BJ (cell line): ENCODE data around the gene MRNIP. TPM values are rescaled to one million over a fixed set of nuclear protein-coding genes. Genes with fewer than 3 reads are reported as not detected.

ENCODE experiments used
- CTCF ChIA-PET: fragments of 350-600 bp; formaldehyde crosslinking; extraction: SDS; loops from one replicate; lab custom pipeline; 2021; ENCODE audit warnings: antibody characterized with exemption, inconsistent platforms; lab: Yijun Ruan, JAX
- POLR2A ChIA-PET: fragments of 300-600 bp; sonication (Branson Sonifier 250); formaldehyde crosslinking; extraction: SDS; loops from one replicate; lab custom pipeline; 2021; ENCODE audit warnings: antibody characterized with exemption; lab: Charles Lee
- DNase-seq: peaks from one replicate; pipeline ENCODE4 v3.0.0-alpha.2; 2011; ENCODE audit warnings: low read depth
- H3K27me3 ChIP-seq: 2 replicates; pipeline ENCODE4 v1.6.0; 2011; ENCODE audit warnings: low read length; ENCODE audit not compliant: control insufficient read depth, insufficient read depth
- H3K36me3 ChIP-seq: 2 replicates; pipeline ENCODE4 v1.5.1; 2011; ENCODE audit warnings: low read length; ENCODE audit not compliant: control insufficient read depth, insufficient read depth
- H3K4me3 ChIP-seq: 2 replicates; pipeline ENCODE4 v1.5.1; 2011; ENCODE audit warnings: low read depth, mild to moderate bottlenecking, control low read depth, low read length
- CTCF ChIP-seq: IDR thresholded peaks from 2 replicates; pipeline ENCODE4 v1.5.1; 2011; ENCODE audit warnings: low read depth, mild to moderate bottlenecking, control low read depth, inconsistent platforms, low read length, moderate library complexity; ENCODE audit not compliant: insufficient read depth
- polyA plus RNA-seq: library from polyadenylated mRNA; depleted of rRNA; stranded (reverse); fragments of >200 nt; gene quantifications from 2 replicates; pipeline ENCODE4 v1.2.3, GENCODE V29; 2011

MRNIP gene
- polyA plus RNA-seq, 1 experiment: 14.1 TPM

GRCh38 chr5:179833056-179833708 lies 25.4 kb downstream of the MRNIP start:
- POLR2A ChIA-PET: interaction anchor here (1.0 kb wide), 1 partner anchor 11 kb away, joined by 3 read pairs; no protein-coding TSS in a partner anchor

GRCh38 chr5:179832039-179832745 lies 26.4 kb downstream of the MRNIP start:
- no peak for TF ChIP-seq CTCF
- DNase-seq: no peak
- CTCF ChIA-PET: no interaction called here
- H3K27me3 ChIP-seq: no peaks in the 10 kb centered on the region
- no peak overlapping the region for H3K4me3 ChIP-seq
- POLR2A ChIA-PET: interaction anchor here (1.0 kb wide), 1 partner anchor 10 kb away, joined by 3 read pairs; no protein-coding TSS in a partner anchor
- peaks cover 54% of the 10 kb centered on the region for H3K36me3 ChIP-seq

More at GRCh38 chr5:179833056-179833708, 25.4 kb downstream of the MRNIP start:
- H3K27me3 ChIP-seq: no peaks in the 10 kb centered on the region
- CTCF ChIA-PET: interaction anchor here (0.8 kb wide), 1 partner anchor 13 kb away, joined by 3 read pairs; the partner anchor contains the start of gene SQSTM1
- H3K4me3 ChIP-seq: no peak overlapping the region
- peaks cover 59% of the 10 kb centered on the region for H3K36me3 ChIP-seq
- TF ChIP-seq CTCF: no peak
- DNase-seq: no peak

- Histone ChIP-seq H3K4me3 (no peak overlapping the region), H3K27me3 (no peaks in the 10 kb centered on the region), H3K36me3 (peaks cover 54% of the 10 kb centered on the region)
- ChIA-PET POLR2A (no interaction called here), CTCF (interaction anchor here (0.9 kb wide), 1 partner anchor 563 kb away, joined by 3 read pairs; no protein-coding TSS in a partner anchor)
- DNase-seq: no peak
- TF ChIP-seq CTCF: no peak
Measured at GRCh38 chr5:179830818-179831468, 27.7 kb downstream of the MRNIP start.

GRCh38 chr5:179829732-179830435 lies 28.7 kb downstream of the MRNIP start:
- H3K36me3 ChIP-seq: peaks cover 64% of the 10 kb centered on the region
- H3K4me3 ChIP-seq: no peak overlapping the region
- POLR2A ChIA-PET: no interaction called here
- TF ChIP-seq CTCF: no peak
- no peaks in the 10 kb centered on the region for H3K27me3 ChIP-seq
- DNase-seq: no peak
- CTCF ChIA-PET: interaction anchor here (0.7 to 1.0 kb wide), 3 partner anchors 21 to 562 kb away, joined by 3 read pairs; no protein-coding TSS in a partner anchor
